NCI-H524 treated with DMSO at 0.1 percent for 48 hours (cell line): ENCODE measurements around the gene RUSC1.
"Not testable (repeated sequence)": the region's sequence is repeated elsewhere in the genome, so short reads cannot be mapped to it uniquely, and the experiment has no call there.

Source experiments
- DNase-seq: peaks from one replicate; lab custom pipeline; 2025; lab: John Stamatoyannopoulos, UW

The RUSC1 gene

DNA sequence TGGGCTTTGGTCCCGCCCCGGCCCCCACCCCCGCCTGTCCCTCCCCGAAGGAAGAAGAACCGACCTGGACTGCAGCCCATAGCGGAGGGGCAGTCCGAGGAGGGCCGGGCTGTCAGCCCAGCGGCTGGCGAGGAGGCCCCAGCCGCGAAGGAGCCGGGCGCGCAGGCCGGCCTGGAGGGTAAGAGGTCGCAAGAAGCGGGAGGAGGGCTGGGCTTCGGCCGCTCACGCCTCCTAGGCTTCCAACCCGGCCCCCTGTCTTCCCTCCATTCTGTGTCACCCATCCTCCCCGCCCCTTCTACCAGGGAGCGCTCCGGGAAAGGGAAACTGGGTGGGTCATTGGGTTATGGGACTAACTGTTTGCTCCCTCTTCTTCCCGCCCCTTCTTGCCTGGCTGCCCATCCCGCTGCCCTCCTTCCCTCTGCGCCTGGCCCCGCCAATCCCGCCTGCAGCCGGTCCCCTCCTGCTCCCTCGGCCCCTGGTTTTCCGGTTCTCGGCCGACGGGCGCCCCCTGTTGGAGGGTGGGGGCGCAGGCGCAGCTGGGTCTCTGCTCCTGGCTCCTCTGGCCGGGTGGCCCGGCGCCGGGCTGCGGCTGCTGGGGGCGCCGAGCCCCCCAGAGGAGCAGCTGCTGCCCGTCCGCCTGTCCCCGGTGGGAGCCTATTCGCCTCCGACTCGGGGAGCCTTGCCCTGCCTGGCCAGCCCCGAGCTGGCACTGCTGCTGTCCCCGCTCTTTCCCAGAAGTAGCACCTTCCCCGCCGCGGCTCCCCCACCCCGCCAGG lies 2.4 kb downstream of the RUSC1 start:
- DNase-seq = peak; percentile 28

DNA sequence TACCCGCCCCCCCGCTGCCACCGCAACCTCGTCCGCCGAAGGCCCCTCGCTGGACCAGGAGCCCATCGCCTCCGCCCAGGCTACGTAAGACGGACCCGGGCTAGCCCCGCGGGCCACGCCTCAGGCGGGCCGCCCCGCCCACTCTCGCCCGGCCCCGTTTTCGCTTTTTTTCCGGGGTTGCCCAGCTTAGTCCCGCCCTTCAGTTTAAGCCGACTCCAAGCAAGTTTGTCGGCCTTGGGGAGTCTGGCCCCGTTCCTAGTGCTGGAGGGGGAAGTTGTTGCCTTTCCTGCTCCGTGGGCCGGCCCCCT lies 3.0 kb downstream of the RUSC1 start:
- DNase-seq = no peak

DNA sequence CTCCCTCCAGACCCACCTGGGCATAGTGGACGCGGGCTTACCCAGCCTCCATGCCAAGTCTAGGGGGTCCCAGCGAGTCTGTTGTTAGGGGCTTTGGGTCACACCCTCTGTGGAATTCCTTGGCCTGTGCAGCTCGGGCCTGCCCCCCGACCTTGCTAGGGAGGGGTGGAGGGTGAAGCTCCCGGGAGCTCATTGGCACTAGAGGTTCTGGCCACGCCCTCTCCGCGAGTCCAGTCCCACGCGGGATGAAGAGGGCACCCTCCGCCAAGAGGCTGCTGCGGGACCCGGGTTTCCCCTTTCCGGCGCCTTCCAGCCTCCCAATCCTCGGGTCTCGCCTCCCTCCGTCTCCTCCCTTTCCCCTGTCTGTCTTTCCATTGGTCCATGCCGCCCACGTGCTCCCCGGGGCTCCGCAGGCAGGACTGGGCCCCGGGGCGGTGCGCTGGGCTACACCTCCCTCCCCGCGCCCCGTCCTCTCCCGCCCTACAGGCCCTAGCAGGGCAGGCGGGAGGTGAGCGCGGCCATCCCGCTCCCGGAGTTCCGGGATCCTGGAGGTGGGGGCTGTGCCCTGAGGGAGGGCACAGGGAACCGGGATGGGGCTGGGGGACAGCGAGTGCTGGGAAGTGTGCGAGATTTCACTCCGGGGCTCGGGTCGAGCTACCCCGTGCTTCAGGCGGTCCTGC lies 3.5 kb downstream of the RUSC1 start:
- DNase-seq = peak; percentile 65

DNA sequence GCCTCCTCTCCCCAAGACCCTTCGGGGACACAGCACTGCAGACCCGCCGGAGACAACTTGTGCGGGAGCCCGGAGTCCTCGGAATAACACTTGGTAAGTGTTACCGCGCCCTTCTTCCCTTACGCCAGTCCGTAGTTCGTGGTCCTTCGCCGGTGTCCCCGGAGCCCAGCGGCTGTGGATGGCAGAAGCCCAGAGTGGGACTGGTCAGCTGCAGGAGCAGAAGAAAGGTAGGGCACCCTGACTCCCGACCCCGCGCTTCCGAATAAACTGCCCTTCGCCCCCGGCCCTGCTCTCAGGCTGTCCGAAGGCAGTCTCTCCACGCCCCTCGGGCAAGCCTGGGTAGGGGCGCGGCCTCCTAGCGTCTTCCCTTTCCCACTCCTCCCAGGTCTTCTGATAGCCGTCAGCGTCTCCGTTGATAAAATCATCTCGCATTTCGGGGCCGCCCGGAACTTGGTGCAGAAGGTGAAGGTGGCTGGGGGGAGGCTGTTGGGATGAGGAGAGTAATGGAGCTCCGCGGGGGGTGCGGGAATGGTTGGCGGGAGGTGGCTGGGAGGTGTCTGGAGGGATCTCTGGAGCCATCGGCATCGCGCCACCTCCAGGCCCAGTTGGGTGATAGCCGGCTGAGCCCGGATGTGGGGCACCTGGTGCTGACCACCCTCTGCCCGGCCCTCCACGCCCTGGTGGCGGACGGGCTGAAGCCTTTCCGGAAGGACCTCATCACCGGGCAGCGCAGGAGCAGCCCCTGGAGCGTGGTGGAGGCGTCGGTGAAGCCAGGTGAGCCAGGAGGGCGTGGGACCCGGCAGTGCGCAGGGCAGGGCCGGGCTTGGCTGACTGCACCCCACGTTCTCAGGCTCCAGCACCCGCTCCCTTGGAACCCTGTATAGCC lies 4.3 kb downstream of the RUSC1 start:
- DNase-seq = no peak

DNA sequence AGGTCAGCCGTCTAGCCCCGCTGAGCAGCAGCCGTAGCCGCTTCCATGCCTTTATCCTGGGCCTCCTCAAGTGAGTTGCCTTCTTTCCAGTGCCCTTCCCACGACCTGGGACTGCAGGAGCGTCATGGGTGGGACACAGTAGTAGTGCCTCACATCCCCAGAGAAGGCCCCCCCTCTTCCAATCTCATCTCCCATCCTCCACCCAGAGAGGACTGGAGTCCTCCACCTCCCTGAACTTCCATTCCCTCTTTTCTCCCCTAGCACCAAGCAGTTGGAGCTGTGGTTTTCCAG lies 4.9 kb downstream of the RUSC1 start:
- no peak for DNase-seq

DNA sequence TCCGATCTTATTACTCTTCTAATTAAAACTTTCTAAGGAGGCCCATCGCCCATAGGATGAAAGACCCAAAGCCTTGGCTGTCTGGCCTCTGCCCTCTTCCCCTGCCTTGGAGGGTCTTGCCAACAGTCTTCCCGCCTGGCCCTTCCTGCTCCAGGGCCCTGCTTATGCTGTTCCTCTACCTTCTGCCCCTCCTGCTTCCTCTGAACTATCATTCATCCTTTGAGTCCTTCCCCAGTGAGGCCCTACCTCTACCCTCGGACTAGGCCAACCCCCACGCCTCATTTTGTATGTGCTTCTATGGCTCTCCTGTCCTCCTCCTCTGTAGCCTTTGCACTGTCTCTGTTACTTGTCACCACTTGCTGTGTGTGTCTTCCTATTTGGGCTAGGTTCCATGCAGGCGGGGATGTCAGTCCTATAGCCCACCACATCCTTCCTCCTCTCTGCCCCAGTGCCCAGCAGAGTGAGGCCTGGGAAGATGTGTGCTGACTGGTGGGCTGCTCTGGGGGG lies 5.4 kb downstream of the RUSC1 start:
- DNase-seq = no peak

DNA sequence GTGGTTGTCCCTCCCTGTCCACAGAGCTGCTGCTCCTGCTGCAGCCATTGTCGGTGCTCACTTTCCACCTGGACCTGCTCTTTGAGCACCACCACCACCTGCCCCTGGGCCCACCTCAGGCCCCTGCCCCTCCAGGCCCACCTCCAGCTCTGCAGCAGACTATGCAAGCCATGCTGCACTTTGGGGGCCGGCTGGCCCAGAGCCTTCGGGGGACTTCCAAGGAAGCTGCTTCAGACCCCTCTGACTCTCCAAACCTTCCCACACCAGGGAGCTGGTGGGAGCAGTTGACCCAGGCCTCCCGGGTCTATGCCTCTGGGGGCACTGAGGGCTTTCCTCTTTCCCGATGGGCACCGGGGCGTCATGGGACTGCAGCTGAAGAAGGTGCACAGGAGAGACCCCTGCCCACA lies 5.9 kb downstream of the RUSC1 start:
- DNase-seq = no peak

DNA sequence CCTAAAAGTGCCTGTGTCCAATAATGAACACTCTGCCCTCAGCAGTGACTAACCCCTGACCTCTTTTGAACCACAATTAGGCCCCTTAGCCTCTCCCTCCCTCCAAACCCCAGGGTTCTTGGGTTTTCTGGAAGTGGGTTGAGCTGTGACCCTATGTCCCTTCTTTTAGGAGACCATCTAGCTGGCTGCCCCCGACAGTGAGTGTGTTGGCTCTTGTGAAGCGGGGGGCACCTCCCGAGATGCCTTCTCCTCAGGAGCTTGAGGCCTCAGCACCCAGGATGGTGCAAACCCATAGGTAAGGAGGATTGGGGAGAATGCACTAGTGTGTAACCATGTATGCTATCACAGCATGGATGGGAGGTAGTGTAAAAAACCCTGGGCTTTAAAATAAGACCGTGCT lies 7.3 kb downstream of the RUSC1 start:
- no peak for DNase-seq

DNA sequence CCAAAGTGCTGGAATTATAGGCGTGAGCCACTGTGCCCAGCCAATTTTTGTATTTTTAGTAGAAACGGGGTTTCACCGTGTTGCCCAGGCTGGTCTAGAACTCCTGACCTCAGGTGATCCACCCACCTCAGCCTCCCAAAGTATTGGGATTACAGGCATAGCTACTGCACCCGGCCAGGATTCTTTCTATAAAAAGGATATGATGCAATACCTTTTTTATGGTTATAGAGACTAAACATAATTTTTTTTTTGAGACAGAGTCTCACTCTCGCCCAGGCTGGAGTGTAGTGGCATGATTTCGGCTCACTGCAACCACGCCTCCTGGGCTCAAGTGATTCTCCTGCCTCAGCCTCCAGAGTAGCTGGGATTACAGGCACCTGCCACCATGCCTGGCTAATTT lies 8.2 kb downstream of the RUSC1 start:
- DNase-seq = not testable (repeated sequence)

DNA sequence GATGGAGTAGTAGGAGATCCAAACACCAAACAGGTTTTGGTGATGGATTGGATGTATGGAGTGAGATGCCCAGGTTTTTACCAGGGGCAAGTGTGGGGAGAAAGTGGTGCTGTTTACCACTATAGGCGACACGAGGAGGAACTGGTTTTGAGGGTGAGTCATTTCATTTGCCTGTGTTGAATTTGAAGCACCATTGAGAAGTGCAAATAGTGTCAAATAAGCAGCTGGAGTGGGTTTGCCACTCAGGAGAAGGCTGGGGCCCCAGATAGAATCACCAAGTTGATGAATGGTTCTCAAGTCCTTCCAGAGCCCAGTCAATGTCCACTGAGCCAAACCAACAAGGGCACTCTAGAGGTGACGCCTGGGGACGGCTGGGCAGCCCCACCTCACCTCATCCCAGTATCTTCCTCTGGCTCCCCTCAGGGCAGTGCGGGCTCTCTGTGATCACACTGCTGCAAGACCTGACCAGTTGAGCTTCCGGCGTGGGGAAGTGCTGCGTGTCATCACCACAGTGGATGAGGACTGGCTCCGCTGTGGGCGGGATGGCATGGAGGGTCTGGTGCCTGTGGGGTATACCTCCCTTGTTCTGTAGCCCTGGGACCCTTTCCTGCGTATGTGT lies 9.4 kb downstream of the RUSC1 start:
- no peak for DNase-seq

DNA sequence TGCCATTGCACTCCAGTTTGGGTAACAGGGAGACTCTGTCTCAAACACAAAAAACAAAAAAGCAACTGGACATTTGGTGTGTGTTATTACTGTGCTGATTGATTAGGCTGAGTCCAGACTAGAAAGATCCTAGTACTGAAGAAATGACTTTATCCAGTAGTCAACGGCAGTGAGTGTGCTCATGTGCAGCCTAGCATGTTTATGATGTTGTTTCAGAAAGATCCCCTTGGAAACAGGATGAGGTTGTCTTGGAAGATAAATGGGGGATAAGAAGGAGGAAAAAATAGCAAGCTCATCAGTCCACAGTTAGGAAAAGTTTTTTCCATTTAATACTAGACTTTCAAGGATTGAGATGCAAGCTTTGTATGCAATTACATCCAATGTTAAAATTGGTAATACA lies 14.3 kb downstream of the RUSC1 start:
- DNase-seq = no peak

DNA sequence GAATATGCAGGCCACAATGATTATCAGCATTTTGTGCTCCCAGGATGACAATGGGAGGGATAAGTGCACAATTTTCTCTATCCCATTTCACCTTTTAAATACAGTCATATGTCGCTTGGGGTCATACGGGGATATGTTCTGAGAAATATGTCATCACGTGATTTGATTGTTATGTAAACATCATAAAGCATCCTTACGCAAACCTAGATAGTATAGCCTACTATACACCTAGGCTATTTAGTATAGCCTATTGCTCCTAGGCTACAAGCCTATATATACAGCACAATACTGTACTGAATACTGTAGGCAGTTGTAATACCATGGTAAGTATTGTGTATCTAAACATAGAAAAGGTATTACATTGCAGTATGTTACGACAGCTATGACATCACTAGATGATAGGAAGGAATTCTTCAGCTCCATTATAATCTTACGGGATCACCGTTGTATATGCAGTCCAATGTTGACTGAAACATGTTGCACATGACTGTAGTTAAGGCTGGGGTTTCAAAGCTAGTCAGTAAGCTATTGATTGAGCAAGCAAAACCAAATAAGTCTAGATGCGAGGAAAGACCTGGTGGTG lies 18.9 kb downstream of the RUSC1 start:
- DNase-seq = no peak

DNA sequence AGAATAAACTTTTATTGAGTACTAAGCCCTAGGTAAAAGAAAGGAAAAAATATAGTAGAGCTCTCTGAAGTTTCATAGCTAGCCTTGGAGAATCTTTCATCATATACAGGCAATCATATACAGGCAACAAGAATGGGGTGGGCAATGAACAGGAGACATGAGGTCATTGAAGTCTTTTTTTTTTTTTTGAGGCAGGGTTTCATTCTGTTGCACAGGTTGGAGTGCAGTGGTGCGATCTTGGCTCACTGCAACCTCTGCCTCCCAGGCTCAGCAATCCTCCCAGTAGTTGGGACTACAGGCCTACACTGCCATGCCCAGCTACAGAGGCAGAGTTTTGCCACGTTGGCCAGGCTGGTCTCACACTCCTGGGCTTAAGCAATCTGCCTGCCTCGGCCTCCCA lies 22.1 kb downstream of the RUSC1 start:
- DNase-seq = no peak

DNA sequence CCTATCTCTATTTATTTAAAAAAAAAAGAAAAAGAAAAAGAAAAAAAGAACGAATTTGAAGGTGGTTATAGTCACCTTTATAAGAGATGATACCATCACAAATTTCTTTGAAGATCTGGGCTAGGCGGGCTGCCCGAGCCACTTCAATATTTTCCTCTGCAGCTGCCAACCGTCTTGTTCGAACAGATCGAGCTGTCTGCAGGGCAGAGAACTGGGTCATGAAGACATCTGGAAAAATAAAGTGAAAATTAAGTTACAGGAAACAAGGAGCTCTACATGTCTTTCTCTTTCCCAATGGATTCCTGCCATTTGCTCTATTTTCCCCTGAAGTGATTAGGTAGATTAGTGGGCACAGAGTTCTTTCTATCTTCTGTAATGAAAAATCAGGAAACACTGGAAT lies 31.9 kb downstream of the RUSC1 start:
- DNase-seq = no peak

DNA sequence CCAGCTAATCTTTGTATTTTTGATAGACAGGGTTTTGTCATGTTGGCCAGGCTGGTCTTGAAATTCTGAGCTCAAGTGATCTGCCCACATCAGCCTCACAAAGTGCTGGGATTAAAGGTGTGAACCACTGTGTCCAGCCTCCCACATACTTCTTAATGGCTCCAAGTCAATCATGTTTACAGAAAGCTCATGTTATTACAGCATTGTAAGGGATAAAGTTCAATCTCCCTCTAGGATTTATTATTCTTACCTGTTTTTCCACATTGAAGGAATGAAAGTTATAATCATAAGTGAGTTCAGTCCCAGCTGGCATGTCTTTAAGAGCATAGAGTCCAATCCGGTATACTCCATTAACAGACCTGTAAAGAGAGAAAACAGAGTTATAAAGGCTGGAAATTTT lies 39.4 kb downstream of the RUSC1 start:
- no peak for DNase-seq

DNA sequence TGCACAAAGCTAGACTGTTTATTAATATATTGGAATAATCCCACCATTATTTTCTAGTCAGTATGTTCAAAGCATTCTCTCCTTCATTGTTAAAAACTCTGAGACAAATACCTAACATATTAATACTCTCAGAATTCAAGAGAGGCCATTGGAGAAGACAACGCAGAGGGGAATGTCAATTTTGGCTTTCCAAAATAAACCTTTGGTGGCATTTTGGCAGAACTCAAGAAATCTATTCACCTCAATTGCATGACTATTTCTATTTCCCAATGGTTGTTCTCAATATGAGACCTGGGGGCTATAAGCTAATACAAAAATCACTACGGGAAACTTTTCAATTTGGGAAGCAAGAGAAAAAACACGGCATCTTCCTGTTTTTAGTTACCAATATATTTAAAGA lies 58.5 kb downstream of the RUSC1 start:
- no peak for DNase-seq

DNA sequence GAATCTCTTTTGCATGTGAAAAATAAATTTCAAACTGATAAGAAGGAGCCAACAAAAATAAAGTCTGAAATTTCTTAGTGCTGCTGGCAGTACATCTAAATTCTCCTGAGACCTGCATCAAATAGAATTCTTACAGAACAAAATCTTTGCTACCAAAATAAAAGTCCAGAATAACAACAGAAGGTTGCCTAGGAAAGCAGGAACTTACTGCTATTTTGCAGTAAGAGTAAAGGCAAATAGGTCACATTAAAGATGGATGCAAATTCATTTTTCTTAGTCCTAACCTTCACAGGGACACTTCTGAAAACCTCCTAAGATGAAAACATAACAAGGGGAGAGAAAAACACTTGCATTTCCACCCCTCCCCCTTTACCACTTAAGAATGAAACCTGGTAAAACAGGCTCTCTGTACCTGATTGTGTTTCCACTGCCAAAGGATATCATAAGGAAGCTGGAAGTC lies 59.0 kb downstream of the RUSC1 start:
- DNase-seq = no peak
